ENCODE results near the gene ATG16L1. TPM values are rescaled to one million over a fixed set of nuclear protein-coding genes. Genes with fewer than 3 reads are reported as not detected.

The ATG16L1 gene
- total and polyA plus RNA-seq, 2 of the 4 experiments (the other 2 are of a cell fraction), result 20.0 to 26.2 TPM

- Histone ChIP-seq H3K36me3 (ENCODE audit: control insufficient read depth, insufficient read depth, low read length) (no peaks in the 10 kb centered on the region), H4K5ac (ENCODE audit: low read depth, low read length) (no peak overlapping the region), H3K4ac (ENCODE audit: low read depth, low read length) (no peak overlapping the region), H3K56ac (ENCODE audit: extremely low read depth, insufficient read depth, low read length) (no peak overlapping the region), H3K9me1 (ENCODE audit: insufficient read depth, low read length) (no peaks in the 10 kb centered on the region), H3K14ac (replicated peaks; ENCODE audit: low read depth, low read length) (no peak overlapping the region), H2BK120ac (ENCODE audit: low read depth, low read length) (no peak overlapping the region), H3K4me3 (ENCODE audit: insufficient read depth, low read depth, low read length) (no peak overlapping the region), H3K4me1 (ENCODE audit: control insufficient read depth, insufficient read depth, low read length) (no peaks in the 10 kb centered on the region), H2BK15ac (ENCODE audit: low read depth, low read length) (no peak overlapping the region), H2AFZ (replicated peaks; ENCODE audit: low read length, poor library complexity) (no peak overlapping the region), H2BK20ac (ENCODE audit: low read depth, low read length) (no peak overlapping the region), H4K91ac (ENCODE audit: insufficient read depth, low read depth, low read length) (no peak overlapping the region), H2BK5ac (ENCODE audit: low read depth, low read length, poor library complexity, severe bottlenecking) (no peak overlapping the region), H3K27ac (ENCODE audit: insufficient read depth, low read length) (no peak overlapping the region), H2AK5ac (ENCODE audit: low read depth, low read length) (no peak overlapping the region), H3K79me1 (ENCODE audit: low read depth in 1 of 2, low read length in 2 of 2) (no peaks in the 10 kb centered on the region), H3K4me2 (ENCODE audit: low read depth, low read length) (no peak overlapping the region), H2AK9ac (replicated peaks; ENCODE audit: low read depth, low read length, poor library complexity) (no peak overlapping the region), H4K8ac (ENCODE audit: low read depth in 2 of 2, low read length in 2 of 2) (no peak overlapping the region), H3K18ac (ENCODE audit: low read depth, low read length) (no peak overlapping the region), H3K9me3 (ENCODE audit: control insufficient read depth, insufficient read depth, low read length) (peaks cover 3% of the 10 kb centered on the region; the same call in 1 of the 2 replicates), H3K9ac (ENCODE audit: low read depth, low read length) (no peak overlapping the region), H3K23ac (ENCODE audit: low read depth, low read length) (no peak overlapping the region), H4K20me1 (ENCODE audit: insufficient read depth, low read length) (no peaks in the 10 kb centered on the region), H3K27me3 (ENCODE audit: control insufficient read depth, insufficient read depth, low read length) (peaks cover 8% of the 10 kb centered on the region; the same call in 1 of the 2 replicates)
- ChIA-PET CTCF (interaction anchor here (1.1 kb wide), 1 partner anchor 16 kb away, joined by 3 read pairs; no protein-coding TSS in a partner anchor), POLR2A (ENCODE audit: unreplicated experiment) (no interaction called here)
- ATAC-seq (ENCODE audit: low read depth) (no peak), DNase-seq (no peak)
- TF ChIP-seq MAFK (IDR thresholded peaks at IDR 0.05; ENCODE audit: low read depth, low read length) (no peak), ELK1 (IDR thresholded peaks at IDR 0.05; ENCODE audit: borderline replicate concordance, low read depth, low read length) (no peak), FOS (IDR thresholded peaks at IDR 0.05; ENCODE audit: low read depth, low read length) (no peak), CTCF (conservative IDR thresholded peaks at IDR 0.05; ENCODE audit: low read depth, low read length) (no peak), MXI1 (IDR thresholded peaks at IDR 0.05; ENCODE audit: borderline replicate concordance, low read depth, low read length) (no peak), NFE2L2 (IDR thresholded peaks at IDR 0.05; ENCODE audit: low read depth, low read length) (no peak), USF2 (IDR thresholded peaks at IDR 0.05; ENCODE audit: low read depth, low read length) (no peak), CEBPB (IDR thresholded peaks at IDR 0.05; ENCODE audit: low read depth, low read length) (no peak)
- intact Hi-C loops (cut with micrococcal nuclease) (no loop called here), in situ Hi-C loops (cut with MboI; ENCODE audit: low sequenced_read_pairs) (no loop called here), dilution Hi-C loops (cut with HindIII; ENCODE audit: low sequenced_read_pairs, unreplicated experiment) (no loop called here)
- no TSS peak for BruUV-seq (replicated peaks)
- WGBS, 2 experiments (ENCODE audit: extremely low coverage in 2 of 2, insufficient read length in 1 of 2), result no CpG with 5 or more reads among the region's 3 CpGs
These were observed 16.5 kb upstream of the ATG16L1 start for GRCh38 chr2:233234996-233235395.

Measured in IMR-90 (cell line).